Loucy (cell line): ENCODE measurements around the gene UCP3.

Source experiments
- CTCF ChIP-seq: fragments of 200-600 bp; sonication (generic); conservative IDR thresholded peaks from 2 replicates; pipeline ENCODE4 v1.5.1; 2014; ENCODE audit warnings: mild to moderate bottlenecking, antibody characterized with exemption, low read length
- EZH2phosphoT487 ChIP-seq: fragments of 200-600 bp; IDR thresholded peaks from 2 replicates; pipeline ENCODE4 v1.6.1; 2018; ENCODE audit warnings: antibody characterized with exemption, mild to moderate bottlenecking, moderate library complexity, borderline replicate concordance

GRCh38 chr11:73989156-73989555 is 19.7 kb downstream of the UCP3 start:
- TF ChIP-seq CTCF = peak; percentile 44; the same call in 1 of the 2 replicates
- TF ChIP-seq EZH2phosphoT487 = no peak
